IPS DF 19.7 (cell line): Measurements from ENCODE around the gene TMEM190.
"Not testable (repeated sequence)": the region's sequence is repeated elsewhere in the genome, so short reads cannot be mapped to it uniquely, and the experiment has no call there.

ENCODE experiments used
- DNase-seq: peaks from one replicate; pipeline ENCODE4 v3.0.0-alpha.2; 2013; ENCODE audit warnings: low read depth, low spot score

Gene TMEM190

DNA sequence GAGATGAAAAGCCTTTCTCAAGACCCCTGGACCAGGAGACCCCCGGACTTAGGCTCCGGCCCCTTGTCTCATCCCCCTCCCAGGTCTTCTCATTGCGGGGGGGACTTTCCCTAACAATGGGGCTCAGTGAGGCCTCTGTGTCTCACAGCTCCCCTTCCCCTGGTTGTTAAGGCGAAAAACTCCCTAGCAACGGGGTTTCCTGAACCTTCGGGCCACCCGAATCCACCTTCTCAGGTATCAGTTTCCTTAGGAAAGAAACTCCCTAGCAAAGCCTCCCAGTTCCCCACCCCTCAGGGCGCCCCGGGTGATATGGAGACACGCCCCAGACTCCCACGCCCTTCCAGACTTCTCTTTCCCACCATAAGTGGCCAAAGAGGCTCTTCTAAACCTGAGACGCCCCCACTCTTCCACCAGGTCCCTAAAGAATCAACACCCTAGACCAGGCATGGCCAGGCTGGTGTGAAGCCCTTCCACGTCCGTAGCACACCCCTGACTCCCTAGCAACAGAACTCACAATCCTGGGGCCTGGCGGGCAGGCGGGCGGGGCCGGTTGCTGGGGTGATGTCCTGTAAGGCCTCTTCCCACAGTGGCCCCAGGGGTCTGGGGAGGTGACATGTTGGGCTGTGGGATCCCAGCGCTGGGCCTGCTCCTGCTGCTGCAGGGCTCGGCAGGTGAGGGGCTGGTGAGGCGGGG, at the start of gene TMEM190:
Gene TMEM190, plus strand, starts transcription at position 586 of the 693 bp plus-strand sequence. Its CDS starts 28 bp downstream, at position 614.
- no peak for DNase-seq

DNA sequence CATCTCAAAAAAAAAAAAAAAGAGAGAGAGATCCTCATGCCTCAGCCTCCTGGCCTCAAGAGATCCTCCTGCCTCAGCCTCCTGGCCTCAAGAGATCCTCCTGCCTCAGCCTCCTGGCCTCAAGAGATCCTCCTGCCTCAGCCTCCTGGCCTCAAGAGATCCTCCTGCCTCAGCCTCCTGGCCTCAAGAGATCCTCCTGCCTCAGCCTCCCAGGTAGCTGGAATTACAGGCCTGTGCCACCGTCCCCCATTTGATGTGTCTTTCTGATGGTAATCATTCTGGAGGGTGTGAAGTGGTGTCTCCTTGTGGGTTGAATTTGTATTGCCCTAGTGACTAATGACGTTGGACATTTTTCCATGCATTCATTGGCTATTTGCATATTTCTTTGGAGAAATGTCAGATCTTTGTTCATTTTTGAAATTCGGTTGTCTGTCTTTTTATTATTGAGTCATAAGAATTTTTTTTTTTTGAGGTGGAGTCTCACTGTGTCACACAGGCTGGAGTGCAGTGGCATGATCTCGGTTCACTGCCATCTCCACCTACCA, 47.8 kb upstream of the TMEM190 start:
- not testable (repeated sequence) for DNase-seq

DNA sequence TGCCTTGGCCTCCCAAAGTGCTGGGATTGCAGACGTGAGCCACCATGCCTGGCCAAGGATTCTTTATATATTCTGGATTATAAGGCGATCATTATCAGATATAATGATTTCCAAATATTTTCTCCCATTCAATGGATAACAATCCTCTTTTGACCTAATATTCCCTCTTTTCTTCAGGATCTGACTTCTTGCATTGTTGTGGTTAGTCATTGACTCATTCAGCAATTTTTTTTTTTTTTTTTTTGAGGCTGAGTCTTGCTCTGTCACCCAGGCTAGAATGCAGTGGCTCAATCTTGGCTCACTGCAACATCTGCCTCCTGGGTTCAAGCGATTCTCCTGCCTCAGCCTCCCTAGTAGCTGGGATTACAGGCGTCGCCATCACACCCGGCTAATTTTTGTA, 46.8 kb upstream of the TMEM190 start:
- DNase-seq = not testable (repeated sequence)

DNA sequence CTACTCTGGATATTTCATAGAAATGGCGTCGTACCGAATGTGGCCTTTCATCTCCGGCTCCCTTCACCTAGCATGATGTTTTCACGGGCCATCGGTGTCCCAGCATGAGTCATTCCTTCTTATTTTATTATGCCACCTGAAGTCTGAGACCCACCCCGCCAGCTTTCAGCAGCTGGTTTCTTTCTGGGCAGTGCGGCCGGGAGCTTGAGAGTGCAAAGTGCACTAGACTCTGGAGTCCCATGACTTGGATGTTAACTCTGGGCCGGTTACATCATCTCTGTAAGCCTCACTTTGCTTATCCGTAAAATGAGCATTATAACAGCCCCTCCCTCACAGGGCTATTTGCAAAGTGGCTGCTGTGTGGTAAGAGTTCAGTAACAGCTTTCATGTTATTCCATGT, 42.8 kb upstream of the TMEM190 start:
- no peak for DNase-seq

DNA sequence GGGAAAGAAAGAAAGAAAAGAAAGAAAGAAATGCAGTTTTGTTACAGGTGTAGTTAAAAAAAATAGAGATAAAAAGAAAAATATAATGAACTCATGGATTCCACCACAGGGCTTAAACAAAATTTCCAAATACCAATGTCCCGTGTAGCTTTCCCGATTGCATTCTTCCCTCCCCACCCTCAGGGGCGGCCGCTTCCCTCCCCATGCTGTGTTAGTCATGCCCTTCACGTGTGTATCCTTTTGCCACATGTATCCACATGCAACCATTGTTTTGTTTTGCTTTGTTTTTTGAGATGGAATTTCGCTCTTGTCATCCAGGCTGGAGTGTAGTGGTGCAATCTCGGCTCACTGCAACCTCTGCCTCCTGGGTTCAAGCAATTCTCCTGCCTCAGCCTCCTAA, 40.5 kb upstream of the TMEM190 start:
- no peak for DNase-seq

DNA sequence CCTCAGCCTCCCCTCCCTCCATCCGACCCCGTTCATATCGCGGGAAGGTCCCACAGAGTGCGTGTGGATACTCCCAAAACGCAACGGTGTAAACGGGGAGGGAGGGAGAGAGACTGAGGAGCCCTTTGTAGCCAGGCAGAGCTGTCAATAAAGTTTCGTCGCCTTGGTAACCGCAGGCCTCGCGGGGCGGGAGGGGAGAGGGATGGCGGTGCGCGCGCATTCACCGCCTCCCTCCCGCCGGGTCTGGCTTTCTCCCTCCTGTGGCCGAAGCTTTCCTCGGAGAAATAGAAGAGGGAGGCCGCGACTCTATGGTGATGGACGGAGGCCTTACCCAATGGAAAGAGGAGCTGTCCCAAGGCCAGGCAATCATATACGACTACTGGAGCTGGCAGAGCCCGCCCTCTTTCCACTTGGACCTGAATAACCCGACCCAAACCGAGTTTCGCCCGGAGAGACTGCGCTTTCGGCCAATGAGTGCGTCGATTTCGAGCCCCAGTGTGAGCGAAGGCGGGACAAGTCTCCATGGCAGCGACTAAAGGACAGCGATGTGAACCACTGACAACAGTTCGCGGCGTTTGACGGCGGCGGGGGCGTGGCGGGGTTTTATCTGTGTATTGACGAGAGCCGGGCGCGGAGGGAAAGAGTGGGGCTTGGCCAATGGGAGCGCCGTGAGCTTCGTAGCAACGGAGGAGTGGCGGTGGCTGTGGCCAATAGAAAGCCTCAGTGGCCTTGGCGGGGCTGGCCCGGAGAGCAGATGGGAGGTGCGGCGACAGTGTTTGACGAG, 37.3 kb upstream of the TMEM190 start, which contains the start of gene KMT5C:
Gene KMT5C, plus strand, starts transcription at position 772 of the 784 bp plus-strand sequence. CDS start 2,061 bp downstream, outside the sequence.
- peak; percentile 100 for DNase-seq

DNA sequence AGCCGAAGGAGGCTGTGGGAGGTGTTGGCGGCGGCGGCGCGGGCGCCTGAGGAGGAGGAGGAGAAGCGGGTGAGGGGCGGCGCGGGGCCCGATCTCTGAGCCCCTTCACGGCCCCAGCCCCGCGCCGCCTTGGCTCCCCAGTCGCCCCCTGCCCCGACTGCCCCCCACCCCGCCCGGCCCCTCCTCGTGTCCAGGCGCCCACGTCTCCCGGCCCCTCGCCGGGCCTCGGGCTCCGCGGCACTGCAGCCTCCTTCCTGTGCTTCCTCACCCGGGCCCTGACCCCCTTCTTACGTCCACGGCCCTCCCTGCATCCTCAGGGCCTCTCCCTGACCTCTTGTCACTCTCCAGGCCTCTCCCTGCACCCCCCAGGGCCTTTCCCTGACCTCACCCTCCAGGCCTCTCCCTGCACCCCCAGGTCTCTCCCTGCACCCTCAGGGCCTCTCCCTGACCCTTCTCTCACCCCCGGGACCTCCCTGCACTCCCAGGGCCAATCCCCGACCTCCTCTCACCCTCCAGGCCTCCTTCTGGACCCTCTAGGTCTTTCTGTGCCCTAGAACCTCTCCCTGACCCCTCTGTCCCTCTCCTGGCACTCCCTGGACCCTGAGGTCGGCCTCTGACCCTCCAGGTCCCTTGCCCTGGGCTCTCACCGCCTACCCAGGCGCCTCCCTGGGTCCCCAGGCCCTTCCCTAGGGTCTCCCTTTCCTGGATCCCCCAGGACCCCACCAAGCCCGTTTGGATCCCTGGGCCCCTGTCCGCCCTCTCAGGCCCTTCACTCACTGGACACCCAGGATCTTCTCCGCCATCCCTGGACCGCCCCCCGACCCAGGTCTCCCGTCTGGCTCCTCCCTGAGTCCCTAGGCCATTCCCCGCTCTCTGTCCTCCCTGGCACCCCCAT, 36.5 kb upstream of the TMEM190 start:
- DNase-seq = no peak

DNA sequence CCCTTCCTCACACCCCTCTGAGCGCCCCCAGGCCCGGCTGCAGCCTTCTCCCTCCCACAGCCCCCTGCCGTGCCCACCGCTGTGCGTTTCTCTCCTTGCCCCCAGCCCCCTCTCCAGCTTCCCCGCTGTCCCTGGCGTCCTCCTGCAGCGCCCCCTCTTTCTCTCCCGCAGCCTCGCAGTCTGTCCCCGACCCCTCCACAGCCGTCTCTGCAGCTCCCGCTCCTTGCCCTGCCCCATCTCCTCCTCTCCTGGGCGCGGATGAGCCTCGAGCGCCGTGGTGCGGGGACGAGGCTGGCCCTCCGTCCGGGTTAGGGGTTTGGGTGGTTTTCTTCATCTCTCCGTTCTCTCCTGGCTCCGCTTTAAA, 35.9 kb upstream of the TMEM190 start:
- DNase-seq = no peak

DNA sequence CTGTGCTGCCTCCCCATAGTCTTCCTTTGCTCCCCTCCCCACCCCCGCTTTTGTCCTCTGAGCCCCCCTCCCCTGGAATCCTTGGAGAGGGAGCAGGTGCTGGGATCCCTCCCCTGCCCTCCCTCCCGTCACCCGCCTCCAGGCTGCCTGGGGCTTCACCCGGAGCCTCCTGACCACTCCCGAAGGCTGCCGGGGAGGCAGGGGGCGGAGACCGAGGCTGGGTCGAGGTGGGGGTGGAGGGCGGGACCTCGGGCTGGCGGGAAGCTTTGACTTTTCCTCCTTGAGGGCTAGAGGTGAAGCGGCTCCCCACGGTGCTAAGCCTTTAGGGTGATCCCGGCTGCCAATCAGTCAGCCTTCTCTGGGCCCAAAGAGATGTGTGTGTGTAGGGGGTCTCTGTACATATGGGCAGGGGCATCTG, 35.4 kb upstream of the TMEM190 start:
- DNase-seq = no peak

DNA sequence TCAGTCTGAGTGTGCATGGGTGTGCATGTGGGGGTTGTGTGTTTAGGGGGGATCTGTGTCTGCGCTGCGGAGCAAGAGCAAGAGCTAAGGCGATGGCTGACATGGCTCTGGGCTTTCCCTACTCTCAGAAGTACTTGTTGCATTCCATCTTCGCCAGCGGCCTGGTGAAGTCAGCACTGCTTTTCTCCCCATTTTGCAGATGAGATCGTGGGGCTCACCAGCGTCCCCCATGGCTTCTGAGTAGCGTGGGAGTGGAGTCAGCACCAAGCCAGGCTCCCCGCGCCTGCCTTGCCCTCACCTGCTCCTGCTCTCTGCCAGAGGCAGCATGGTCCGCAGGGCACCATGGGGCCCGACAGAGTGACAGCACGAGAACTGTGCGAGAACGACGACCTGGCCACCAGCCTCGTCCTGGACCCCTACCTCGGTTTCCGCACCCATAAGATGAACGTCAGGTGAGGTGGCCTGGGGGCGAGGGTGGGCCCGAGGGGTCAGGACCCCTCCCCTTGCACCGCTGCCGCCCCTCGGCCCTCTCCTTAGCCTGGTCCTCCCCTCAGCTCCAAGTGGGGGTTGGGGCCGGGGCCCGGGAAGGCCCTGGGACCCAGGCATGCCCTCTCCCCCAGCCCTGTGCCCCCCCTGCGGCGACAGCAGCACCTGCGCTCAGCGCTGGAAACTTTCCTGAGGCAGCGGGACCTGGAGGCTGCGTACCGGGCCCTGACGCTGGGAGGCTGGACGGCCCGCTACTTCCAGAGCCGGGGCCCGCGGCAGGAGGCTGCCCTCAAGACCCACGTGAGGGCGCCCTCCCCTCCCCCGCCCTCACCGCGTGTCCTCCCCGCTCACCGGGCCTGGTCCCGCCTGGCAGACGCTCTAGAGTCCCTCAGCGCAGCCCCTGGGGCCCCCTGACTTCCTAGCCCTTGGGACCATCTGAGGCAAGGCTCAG, 34.8 kb upstream of the TMEM190 start:
- no peak for DNase-seq

DNA sequence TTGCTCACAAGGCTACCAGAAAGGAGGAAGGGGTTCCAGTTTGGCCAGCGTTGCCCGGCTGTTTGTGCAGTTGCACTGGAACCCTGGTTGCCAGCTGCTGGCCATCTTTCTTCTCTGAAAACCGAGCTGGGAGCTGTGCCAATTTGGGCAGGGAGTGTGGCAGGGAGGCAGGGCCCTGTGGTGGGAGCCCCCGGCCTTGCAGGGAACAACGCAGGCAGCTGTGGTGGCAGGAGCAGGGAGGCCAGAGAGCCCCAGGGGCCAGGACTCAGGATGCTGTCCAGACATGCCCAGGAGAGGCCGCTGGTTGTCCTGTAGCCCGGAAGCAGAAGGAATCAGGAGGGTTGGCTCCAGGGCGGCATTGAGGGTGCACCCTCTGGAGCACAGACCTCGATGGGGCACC, 32.2 kb upstream of the TMEM190 start:
- DNase-seq = no peak

DNA sequence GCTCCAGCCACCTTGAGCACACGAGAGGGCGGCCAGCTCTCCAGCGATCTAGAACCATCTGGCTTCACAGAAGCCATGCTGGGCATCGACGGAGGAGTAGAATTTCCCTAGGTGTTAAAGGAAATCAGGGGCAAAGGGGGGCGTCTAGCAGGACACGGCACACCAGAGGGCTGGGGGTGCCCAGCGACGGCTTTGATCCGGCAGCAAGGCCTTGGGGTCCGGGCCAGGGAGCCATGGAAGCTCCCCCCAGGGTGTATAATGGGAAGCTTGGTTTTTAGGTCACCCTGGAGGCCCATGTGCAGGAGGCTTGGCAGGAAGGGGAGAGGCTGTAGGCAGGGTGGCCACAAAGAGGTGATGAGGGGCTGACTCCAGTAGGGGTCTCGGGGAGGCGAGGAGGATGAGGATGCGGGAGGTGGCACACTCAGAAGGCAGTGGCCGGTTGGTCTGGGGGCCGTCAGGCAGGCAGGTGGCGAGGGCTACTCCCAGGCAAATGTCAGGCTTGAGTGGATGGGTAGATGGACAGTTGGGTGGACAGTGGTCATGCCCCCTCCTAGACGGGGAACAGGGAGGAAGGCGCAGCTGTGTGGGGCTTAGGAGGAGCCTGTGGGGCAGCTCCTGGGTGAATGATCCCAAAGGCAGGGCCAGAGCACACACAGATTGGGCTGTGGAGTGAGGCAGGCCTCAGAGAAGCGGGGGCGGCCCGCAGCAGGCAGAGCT, 31.4 kb upstream of the TMEM190 start:
- DNase-seq = no peak

DNA sequence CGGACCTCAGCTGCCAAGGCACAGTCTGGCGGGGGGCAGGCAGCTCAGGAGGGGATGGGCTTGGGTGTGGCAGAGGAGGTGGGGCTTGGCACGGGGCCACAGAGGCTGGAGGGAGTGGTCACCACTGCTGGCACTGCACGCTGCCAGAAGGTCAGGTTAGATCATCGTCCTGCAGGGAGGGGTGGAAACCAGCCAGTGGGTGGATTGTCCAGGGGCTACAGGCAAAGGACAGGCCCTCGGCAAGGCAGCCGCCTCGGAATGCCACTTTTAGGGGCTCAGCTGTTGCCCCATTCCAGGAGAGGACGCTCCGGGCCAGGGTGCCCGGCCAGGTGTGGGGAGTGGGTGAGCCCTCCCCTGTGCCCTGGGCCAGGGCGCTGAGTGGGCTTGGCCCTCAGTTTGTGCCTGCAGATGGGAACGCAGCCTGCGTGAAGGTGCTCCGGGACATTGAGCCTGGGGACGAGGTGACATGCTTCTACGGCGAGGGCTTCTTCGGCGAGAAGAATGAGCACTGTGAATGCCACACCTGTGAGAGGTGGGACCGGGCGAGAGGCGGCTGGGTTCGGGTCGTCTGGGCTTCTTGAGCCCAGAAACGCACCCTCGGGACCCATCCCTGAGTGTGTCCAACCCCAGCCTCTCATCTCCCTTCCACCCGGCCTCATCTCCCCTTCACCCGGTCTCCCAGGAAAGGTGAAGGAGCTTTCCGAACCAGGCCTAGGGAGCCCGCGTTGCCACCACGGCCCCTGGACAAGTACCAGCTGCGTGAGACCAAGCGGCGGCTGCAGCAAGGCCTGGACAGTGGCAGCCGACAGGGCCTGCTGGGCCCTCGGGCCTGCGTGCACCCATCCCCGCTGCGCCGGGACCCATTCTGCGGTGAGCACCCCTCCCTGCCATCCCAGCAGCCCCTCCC, 30.6 kb upstream of the TMEM190 start:
- DNase-seq = no peak

DNA sequence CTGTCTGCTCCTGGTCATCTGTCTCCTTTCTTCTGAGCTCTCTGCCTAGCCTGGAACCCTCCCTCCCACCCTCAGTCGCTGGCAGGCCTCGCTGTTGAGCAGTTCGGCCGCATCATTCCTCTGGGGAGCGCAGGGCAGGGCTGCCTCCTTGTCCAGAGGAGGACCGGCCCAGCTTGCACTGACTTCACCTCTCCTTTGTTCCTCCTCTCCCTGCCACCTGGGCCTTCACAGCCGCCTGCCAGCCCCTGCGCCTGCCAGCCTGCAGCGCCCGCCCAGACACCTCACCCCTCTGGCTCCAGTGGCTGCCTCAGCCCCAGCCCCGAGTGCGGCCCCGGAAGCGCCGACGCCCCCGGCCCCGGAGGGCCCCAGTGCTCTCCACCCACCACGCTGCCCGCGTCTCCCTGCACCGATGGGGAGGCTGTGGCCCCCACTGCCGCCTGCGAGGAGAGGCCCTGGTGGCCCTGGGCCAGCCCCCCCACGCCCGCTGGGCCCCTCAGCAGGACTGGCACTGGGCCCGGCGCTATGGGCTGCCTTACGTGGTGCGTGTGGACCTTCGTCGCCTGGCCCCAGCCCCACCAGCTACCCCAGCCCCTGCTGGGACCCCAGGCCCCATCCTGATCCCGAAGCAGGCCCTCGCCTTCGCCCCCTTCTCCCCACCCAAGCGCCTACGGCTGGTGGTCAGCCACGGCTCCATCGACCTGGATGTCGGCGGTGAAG, 29.7 kb upstream of the TMEM190 start:
- no peak for DNase-seq

DNA sequence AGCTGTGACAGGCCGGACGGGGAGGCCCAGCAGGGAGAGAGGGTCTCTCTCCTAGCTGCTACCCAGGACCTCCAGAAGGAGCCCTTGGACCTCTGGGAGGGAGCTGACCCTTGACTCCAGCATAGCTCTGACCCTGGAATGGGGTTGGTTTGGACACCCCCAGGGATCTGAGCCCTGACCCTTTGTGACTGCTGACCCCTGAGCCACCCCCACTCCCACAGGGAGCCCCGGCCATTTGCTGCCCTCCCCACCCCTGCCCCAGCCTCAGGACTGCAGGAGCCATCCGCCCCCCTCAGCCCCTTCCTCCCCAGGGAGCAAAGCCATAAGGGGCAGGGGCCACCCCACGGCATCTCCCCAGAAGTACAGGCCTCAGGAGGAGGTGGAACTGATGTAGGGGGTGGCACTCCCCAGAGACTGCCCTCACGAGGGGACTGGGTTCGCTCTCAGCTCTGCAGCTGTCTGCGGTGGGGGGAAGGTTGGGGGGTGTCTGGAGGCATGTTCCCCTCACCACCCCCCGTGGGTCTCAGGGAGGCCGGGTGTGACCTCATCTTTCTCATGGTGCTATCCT, 29.1 kb upstream of the TMEM190 start:
- no peak for DNase-seq

DNA sequence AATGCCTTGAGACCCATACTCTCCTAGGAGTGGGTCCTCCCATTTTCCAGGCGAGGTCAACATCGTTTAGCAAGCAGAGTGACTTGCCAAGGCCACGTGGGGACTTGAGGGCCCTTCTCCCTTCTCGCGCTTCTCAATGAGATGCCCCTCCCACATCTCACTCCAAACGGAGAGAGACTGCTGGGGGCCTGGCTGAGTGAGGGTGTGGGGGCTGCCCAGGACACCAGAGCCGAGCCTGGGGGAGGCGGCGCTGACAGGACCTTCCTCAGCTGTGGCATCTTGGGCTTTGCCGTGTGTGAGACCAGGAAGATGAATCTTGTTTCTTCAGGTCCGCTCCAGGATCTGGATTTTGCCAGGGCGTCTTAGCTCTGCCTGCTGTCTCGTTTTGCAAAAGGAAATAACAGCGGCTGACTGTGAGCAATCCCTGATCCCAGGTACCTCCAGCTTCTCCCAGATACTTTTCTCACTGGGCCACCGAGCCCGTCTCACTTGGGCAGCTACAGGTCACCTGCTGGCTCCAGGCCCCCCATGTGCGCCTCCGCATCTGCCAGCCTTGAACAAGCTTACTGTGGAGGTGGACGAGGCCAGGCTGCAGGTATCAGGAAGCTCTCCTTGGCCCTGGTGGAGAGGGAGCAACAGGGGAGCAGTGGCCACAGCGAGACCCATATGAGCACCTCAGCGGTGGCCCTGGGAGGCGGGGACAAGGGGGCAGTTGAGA, 28.1 kb upstream of the TMEM190 start:
- no peak for DNase-seq

DNA sequence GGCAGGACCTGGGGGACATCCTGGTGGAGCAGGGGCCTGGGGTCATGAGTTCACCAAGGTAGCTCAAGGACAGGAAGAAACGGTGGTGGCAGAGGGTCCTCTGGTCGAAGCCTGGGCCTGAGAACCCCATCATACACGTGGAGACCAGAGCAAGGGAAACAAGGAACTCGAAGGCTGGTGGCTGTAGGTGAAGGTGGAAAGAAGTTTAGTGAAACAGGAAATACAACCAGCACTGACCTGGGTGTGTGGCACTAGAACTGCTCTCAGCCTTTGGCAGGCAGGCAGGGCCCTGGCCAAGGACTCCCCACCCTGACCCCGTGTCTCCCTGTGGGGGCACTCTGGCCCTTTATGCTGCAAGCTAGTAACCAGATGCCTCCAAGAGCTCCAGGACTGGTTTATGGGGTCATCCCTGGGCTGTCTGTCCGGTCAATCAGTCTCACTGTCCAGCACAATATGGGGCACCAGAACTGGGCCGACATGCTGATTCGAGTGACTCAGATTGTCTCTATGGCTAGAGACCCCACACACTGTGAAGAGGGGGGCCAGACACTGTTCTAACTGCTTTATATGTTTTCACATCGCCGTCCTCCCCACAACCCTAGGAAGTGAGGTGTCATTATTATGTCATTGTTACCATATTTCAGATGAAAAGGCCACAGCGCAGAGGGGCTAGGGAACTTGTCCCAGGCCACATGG, 25.9 kb upstream of the TMEM190 start:
- no peak for DNase-seq
